Smooth muscle cell of the coronary artery (primary cell): Measurements from ENCODE around the gene RAVER1. TPM values are rescaled to one million over a fixed set of nuclear protein-coding genes. Genes with fewer than 3 reads are reported as not detected.

Experiments
- total RNA-seq: library from RNA; depleted of rRNA; stranded (reverse); fragments of >200 nt; gene quantifications from 2 replicates; pipeline ENCODE4 v1.2.3, GENCODE V29; 2014; ENCODE audit warnings: low replicate concordance

The RAVER1 gene
- 8.2 and 10.9 TPM in 2 replicates for total RNA-seq

GRCh38 chr19:10332965-10333757, at the start of gene RAVER1:
RAVER1 (minus strand) TSS chr19:10333529; CDS start chr19:10333507, 22 bp downstream.

GRCh38 chr19:10380313-10381102, 47.2 kb upstream of the RAVER1 start, which contains the start of gene TYK2:
TYK2 (minus strand) TSS chr19:10380572; CDS start chr19:10378406, 2,166 bp downstream.

GRCh38 chr19:10339380-10339960, 6.1 kb upstream of the RAVER1 start, which contains the start of gene ICAM3:
ICAM3 (minus strand) TSS chr19:10339624; CDS start chr19:10339614, 10 bp downstream.

GRCh38 chr19:10315335-10316214, 17.8 kb downstream of the RAVER1 start, which contains the start of gene FDX2:
FDX2 (minus strand) TSS chr19:10316015; CDS start chr19:10315996, 19 bp downstream.

GRCh38 chr19:10309423-10309822, 23.9 kb downstream of the RAVER1 start, which contains the start of gene ZGLP1:
ZGLP1 (minus strand) TSS chr19:10309815.

GRCh38 chr19:10289836-10290356, 43.4 kb downstream of the RAVER1 start, which contains the start of gene ICAM5:
ICAM5 (plus strand) TSS chr19:10289952; CDS start chr19:10290044, 92 bp downstream.

GRCh38 chr19:10286803-10287737, 46.3 kb downstream of the RAVER1 start, which contains the start of gene ICAM4:
ICAM4 (plus strand) TSS chr19:10286955; CDS start chr19:10287013, 58 bp downstream.

GRCh38 chr19:10270616-10271394, 62.5 kb downstream of the RAVER1 start, which contains the start of gene ICAM1:
ICAM1 (plus strand) TSS chr19:10271120; CDS start chr19:10271160, 40 bp downstream.

Other genes starting within 250 kb of the RAVER1 start
- gene SHFL, start 247.2 kb downstream of the RAVER1 start, total RNA-seq: 16.0 and 22.7 TPM in 2 replicates
- gene ANGPTL6, start 230.9 kb downstream of the RAVER1 start, total RNA-seq: under 0.01 and 0.45 TPM in 2 replicates
- gene PPAN, start 227.2 kb downstream of the RAVER1 start, total RNA-seq: 25.2 and 32.5 TPM in 2 replicates
- 2.0 and 4.0 TPM in 2 replicates for gene P2RY11, start 221.8 kb downstream of the RAVER1 start, total RNA-seq
- gene EIF3G, start 213.6 kb downstream of the RAVER1 start, total RNA-seq: 343 and 390 TPM in 2 replicates
- gene DNMT1, start 138.6 kb downstream of the RAVER1 start, total RNA-seq: 16.6 and 23.2 TPM in 2 replicates
- gene S1PR2, start 102.2 kb downstream of the RAVER1 start, total RNA-seq: 9.3 and 22.9 TPM in 2 replicates
- gene MRPL4, start 81.3 kb downstream of the RAVER1 start, total RNA-seq: 5.7 and 18.0 TPM in 2 replicates
- 7.5 and 20.7 TPM in 2 replicates for gene ICAM1, start 62.4 kb downstream of the RAVER1 start, total RNA-seq
- gene ICAM4, start 46.6 kb downstream of the RAVER1 start, total RNA-seq: 0.45 and 0.82 TPM in 2 replicates
- gene ICAM5, start 43.6 kb downstream of the RAVER1 start, total RNA-seq: 0.94 and 1.7 TPM in 2 replicates
- 0.23 and 0.30 TPM in 2 replicates for gene ZGLP1, start 23.7 kb downstream of the RAVER1 start, total RNA-seq
- gene FDX2, start 17.5 kb downstream of the RAVER1 start, total RNA-seq: 7.1 and 21.8 TPM in 2 replicates
- gene ICAM3, start 6.1 kb upstream of the RAVER1 start, total RNA-seq: 15.1 and 21.7 TPM in 2 replicates
- gene TYK2, start 47.0 kb upstream of the RAVER1 start, total RNA-seq: 70.4 and 104 TPM in 2 replicates
- 256 and 276 TPM in 2 replicates for gene CDC37, start 70.0 kb upstream of the RAVER1 start, total RNA-seq
- gene PDE4A, start 87.0 kb upstream of the RAVER1 start, total RNA-seq: 2.5 and 2.9 TPM in 2 replicates
- gene KEAP1, start 169.8 kb upstream of the RAVER1 start, total RNA-seq: 71.8 and 163 TPM in 2 replicates
- gene S1PR5, start 183.9 kb upstream of the RAVER1 start, total RNA-seq: 0.82 and 2.3 TPM in 2 replicates
- 6.3 and 19.0 TPM in 2 replicates for gene ATG4D, start 210.4 kb upstream of the RAVER1 start, total RNA-seq
- 8.6 and 13.5 TPM in 2 replicates for gene KRI1, start 232.5 kb upstream of the RAVER1 start, total RNA-seq
- 7.4 and 9.1 TPM in 2 replicates for gene CDKN2D, start 235.4 kb upstream of the RAVER1 start, total RNA-seq